ENCODE results near the gene VAT1L. TPM values are rescaled to one million over a fixed set of nuclear protein-coding genes. Genes with fewer than 3 reads are reported as not detected.

Gene VAT1L
- total RNA-seq, 1 donor from 2014 or later = 17.9 TPM

DNA sequence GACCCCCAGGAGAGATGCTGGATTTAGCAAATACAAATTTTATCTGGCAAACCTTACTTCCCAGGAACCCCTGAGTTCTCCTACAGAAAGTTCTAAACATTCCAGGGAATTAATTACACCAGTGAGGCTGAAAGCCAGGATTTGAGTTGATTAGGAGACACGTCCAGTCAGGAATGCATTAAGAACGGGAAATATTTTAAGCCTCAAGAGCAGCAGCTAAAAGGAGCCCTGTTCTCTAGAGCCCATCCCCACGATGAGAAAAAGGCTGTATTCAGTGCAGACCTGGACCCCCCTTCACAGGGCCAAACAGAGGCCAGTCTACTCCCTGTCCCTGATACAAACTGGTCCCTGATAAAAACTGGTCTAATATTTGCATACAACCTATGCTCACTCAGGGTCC is 55.0 kb downstream of the VAT1L start:
- Mint-ChIP-seq H3K27me3 (ENCODE audit: unreplicated experiment) (peaks cover 3% of the 10 kb centered on the region), H3K36me3 (ENCODE audit: unreplicated experiment) (no peaks in the 10 kb centered on the region), H3K4me3 (ENCODE audit: unreplicated experiment) (no peak overlapping the region), H3K9me3 (ENCODE audit: unreplicated experiment) (no peaks in the 10 kb centered on the region), H3K4me1 (ENCODE audit: low read depth, unreplicated experiment) (peaks cover 4% of the 10 kb centered on the region), H3K27ac (ENCODE audit: unreplicated experiment) (no peak overlapping the region)
- TF ChIP-seq, protein P1, sequence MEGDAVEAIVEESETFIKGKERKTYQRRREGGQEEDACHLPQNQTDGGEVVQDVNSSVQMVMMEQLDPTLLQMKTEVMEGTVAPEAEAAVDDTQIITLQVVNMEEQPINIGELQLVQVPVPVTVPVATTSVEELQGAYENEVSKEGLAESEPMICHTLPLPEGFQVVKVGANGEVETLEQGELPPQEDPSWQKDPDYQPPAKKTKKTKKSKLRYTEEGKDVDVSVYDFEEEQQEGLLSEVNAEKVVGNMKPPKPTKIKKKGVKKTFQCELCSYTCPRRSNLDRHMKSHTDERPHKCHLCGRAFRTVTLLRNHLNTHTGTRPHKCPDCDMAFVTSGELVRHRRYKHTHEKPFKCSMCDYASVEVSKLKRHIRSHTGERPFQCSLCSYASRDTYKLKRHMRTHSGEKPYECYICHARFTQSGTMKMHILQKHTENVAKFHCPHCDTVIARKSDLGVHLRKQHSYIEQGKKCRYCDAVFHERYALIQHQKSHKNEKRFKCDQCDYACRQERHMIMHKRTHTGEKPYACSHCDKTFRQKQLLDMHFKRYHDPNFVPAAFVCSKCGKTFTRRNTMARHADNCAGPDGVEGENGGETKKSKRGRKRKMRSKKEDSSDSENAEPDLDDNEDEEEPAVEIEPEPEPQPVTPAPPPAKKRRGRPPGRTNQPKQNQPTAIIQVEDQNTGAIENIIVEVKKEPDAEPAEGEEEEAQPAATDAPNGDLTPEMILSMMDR (IDR thresholded peaks at IDR 0.05; ENCODE audit: partially characterized antibody, unreplicated experiment) = no peak
- no peak for DNase-seq

DNA sequence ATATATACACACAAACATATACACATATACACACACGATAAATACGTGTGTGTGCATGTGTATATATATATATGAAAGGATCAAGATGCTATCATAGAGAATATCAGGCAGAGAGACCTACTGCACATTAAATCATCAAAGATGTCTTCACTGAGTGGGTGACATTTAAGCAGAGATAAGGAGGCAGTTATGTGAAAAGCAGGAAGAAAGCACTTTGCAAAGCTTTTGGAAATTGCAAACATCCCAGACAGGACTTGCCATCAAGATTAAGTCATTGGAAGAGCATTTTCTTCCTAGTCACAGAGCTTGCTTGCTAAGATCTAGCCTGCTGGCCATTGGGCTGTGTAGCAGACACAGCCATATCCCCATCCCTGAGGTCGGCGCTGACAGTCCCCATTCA is 56.4 kb downstream of the VAT1L start:
- TF ChIP-seq, protein P1 (IDR thresholded peaks at IDR 0.05; ENCODE audit: partially characterized antibody, unreplicated experiment) = no peak
- Mint-ChIP-seq H3K27me3 (ENCODE audit: unreplicated experiment) (no peaks in the 10 kb centered on the region), H3K4me1 (ENCODE audit: low read depth, unreplicated experiment) (no peaks in the 10 kb centered on the region), H3K9me3 (ENCODE audit: unreplicated experiment) (no peaks in the 10 kb centered on the region), H3K27ac (ENCODE audit: unreplicated experiment) (no peak overlapping the region), H3K36me3 (ENCODE audit: unreplicated experiment) (no peaks in the 10 kb centered on the region), H3K4me3 (ENCODE audit: unreplicated experiment) (no peak overlapping the region)
- no peak for DNase-seq

DNA sequence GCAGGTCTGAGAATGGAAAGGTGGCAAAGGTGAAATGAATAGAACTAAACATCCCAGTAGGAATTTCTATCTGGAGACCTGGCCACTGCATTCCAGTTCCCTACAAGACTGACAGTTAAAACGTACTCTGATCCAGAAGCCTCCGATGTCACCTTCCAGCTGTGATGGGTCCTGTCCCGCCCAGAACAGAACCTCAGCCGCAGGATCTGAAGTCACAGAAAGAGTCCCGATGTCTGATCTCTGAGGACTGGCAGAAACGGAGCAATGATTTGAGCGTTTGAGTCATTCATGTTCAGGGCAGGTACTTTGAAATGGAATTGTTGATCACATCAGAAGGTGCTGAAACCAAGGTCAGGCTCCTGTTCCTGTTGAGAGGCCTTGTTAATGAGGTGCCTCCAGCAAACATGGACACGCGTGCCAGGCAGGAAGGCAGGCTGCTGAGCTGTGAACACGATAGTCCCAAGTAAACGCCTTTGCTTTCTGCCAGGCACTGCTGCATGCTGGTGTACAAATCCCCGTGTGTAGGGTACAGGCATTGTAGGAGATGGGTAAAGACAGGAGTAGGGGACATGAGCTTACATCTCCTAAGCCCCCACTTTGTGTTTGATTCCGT is 61.4 kb downstream of the VAT1L start:
- Mint-ChIP-seq H3K9me3 (ENCODE audit: unreplicated experiment) (no peaks in the 10 kb centered on the region), H3K36me3 (ENCODE audit: unreplicated experiment) (no peaks in the 10 kb centered on the region), H3K4me3 (ENCODE audit: unreplicated experiment) (no peak overlapping the region), H3K4me1 (ENCODE audit: low read depth, unreplicated experiment) (no peaks in the 10 kb centered on the region), H3K27ac (ENCODE audit: unreplicated experiment) (no peak overlapping the region), H3K27me3 (ENCODE audit: unreplicated experiment) (peaks cover 5% of the 10 kb centered on the region)
- TF ChIP-seq, protein P1 (IDR thresholded peaks at IDR 0.05; ENCODE audit: partially characterized antibody, unreplicated experiment) = no peak
- no peak for DNase-seq

DNA sequence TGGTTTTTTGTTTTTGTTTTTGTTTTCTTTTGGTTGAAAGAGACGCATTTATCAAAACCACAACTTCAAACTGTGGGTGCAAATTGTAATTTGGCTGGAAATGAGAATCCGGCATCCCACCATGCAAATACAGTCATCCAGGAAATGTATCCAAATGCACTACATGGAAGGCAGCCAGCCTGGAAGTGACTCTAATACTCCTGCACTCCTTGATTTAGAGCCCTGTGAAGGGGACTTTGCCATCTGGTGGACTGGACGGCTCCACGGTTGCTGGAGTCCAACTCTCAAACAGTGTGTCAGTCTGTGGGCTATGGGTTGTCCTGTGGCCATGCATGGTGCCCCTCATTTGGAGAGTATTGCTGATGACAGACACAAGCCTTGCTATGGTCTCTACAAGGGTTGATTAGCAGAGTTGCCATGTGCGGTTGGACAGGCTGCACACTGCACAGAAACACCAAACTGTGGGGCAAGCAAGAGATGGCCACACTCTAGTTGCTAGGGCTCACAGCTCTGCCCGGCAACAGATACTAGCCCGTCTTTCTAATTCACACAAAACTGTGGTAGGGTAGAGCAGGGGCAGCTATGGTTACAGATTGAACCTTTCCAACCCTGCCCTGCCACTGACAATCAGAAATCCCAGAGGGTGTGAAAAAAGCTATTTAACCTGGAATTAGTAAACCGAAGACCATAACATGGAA is 62.4 kb downstream of the VAT1L start:
- TF ChIP-seq, protein P1 (IDR thresholded peaks at IDR 0.05; ENCODE audit: partially characterized antibody, unreplicated experiment) = no peak
- H3K27ac Mint-ChIP-seq (ENCODE audit: unreplicated experiment) = no peak overlapping the region
- no peaks in the 10 kb centered on the region for H3K4me1 Mint-ChIP-seq (ENCODE audit: low read depth, unreplicated experiment)
- H3K4me3 Mint-ChIP-seq (ENCODE audit: unreplicated experiment) = no peak overlapping the region
- no peaks in the 10 kb centered on the region for H3K9me3 Mint-ChIP-seq (ENCODE audit: unreplicated experiment)
- no peak for DNase-seq
- no peaks in the 10 kb centered on the region for H3K36me3 Mint-ChIP-seq (ENCODE audit: unreplicated experiment)
- peaks cover 5% of the 10 kb centered on the region for H3K27me3 Mint-ChIP-seq (ENCODE audit: unreplicated experiment)

DNA sequence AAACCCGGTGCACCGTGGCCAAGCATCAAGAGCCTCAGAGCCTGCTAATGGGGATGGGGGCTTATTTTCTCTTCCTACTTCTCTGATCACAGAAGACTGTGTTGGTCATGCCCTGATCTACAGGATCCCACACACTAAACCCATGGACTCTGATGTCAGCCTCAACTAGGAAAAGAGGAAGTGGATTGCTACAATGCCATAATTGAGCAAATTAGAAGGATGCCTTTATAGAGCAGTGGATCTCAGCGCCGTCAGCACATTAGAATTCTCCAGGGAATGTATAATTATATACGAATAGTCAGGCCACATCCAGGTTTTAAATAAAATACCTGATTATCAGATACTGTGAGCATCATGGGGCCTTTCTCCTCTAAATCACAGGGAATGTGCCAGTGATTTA is 64.8 kb downstream of the VAT1L start:
- no peak overlapping the region for H3K4me3 Mint-ChIP-seq (ENCODE audit: unreplicated experiment)
- H3K27ac Mint-ChIP-seq (ENCODE audit: unreplicated experiment) = no peak overlapping the region

More for the DNA sequence above, 64.8 kb downstream of the VAT1L start:
- TF ChIP-seq, protein P1 (IDR thresholded peaks at IDR 0.05; ENCODE audit: partially characterized antibody, unreplicated experiment) = no peak
- no peak for DNase-seq
- no peaks in the 10 kb centered on the region for H3K9me3 Mint-ChIP-seq (ENCODE audit: unreplicated experiment)
- H3K27me3 Mint-ChIP-seq (ENCODE audit: unreplicated experiment) = peaks cover 5% of the 10 kb centered on the region
- no peaks in the 10 kb centered on the region for H3K36me3 Mint-ChIP-seq (ENCODE audit: unreplicated experiment)
- no peaks in the 10 kb centered on the region for H3K4me1 Mint-ChIP-seq (ENCODE audit: low read depth, unreplicated experiment)

Data from glutamatergic neuron (in vitro differentiated cells).